Activated naive CD8-positive, alpha-beta T cell treated with anti-CD3 and anti-CD28 coated beads, Interleukin-2, amount 50 U/mL, for 24 hours (primary cell): Measurements from ENCODE around the gene WDSUB1.

Experiments used
- ATAC-seq: fragments of 150-1000 bp; cut with Tn5 transposase; one replicate; pipeline ENCODE4 v1.10.0; 2021
- DNase-seq: peaks from one replicate; pipeline ENCODE4 v3.0.0; 2021
- H3K27ac Mint-ChIP-seq: one replicate; pipeline ENCODE4 v1.8.0; 2021; ENCODE audit warnings: mild to moderate bottlenecking, mixed read lengths
- H3K27me3 Mint-ChIP-seq: one replicate; pipeline ENCODE4 v1.8.0; 2021; ENCODE audit warnings: mixed read lengths
- H3K36me3 Mint-ChIP-seq: one replicate; pipeline ENCODE4 v1.8.0; 2021; ENCODE audit warnings: low read depth, mixed read lengths
- H3K4me1 Mint-ChIP-seq: one replicate; pipeline ENCODE4 v1.8.0; 2021; ENCODE audit warnings: mixed read lengths
- H3K4me3 Mint-ChIP-seq: one replicate; pipeline ENCODE4 v1.8.0; 2021; ENCODE audit warnings: mild to moderate bottlenecking, moderate library complexity, mixed read lengths
- H3K9me3 Mint-ChIP-seq: one replicate; pipeline ENCODE4 v1.8.0; 2021; ENCODE audit warnings: mixed read lengths

The WDSUB1 gene

GRCh38 chr2:159283529-159283928, 3.0 kb downstream of the WDSUB1 start:
- Mint-ChIP-seq H3K27me3 (no peaks in the 10 kb centered on the region), H3K36me3 (peaks cover 5% of the 10 kb centered on the region), H3K4me1 (peaks cover 24% of the 10 kb centered on the region), H3K27ac (no peak overlapping the region), H3K9me3 (no peaks in the 10 kb centered on the region), H3K4me3 (no peak overlapping the region)
- ATAC-seq = no peak
- no peak for DNase-seq

GRCh38 chr2:159281002-159281401, 5.5 kb downstream of the WDSUB1 start:
- Mint-ChIP-seq H3K4me3 (no peak overlapping the region), H3K27me3 (no peaks in the 10 kb centered on the region), H3K36me3 (peaks cover 5% of the 10 kb centered on the region), H3K4me1 (peaks cover 18% of the 10 kb centered on the region), H3K27ac (no peak overlapping the region), H3K9me3 (no peaks in the 10 kb centered on the region)
- no peak for ATAC-seq
- DNase-seq = no peak

- Mint-ChIP-seq H3K9me3 (no peaks in the 10 kb centered on the region), H3K36me3 (peaks cover 10% of the 10 kb centered on the region), H3K27me3 (no peaks in the 10 kb centered on the region), H3K4me3 (no peak overlapping the region), H3K4me1 (peaks cover 9% of the 10 kb centered on the region), H3K27ac (no peak overlapping the region)
- ATAC-seq (no peak), DNase-seq (no peak)
These were observed 6.8 kb downstream of the WDSUB1 start for GRCh38 chr2:159279700-159280099.

GRCh38 chr2:159275111-159275510, 11.4 kb downstream of the WDSUB1 start:
- Mint-ChIP-seq H3K27ac (no peak overlapping the region), H3K36me3 (peaks cover 22% of the 10 kb centered on the region), H3K27me3 (no peaks in the 10 kb centered on the region), H3K4me1 (peaks cover 2% of the 10 kb centered on the region), H3K4me3 (no peak overlapping the region), H3K9me3 (no peaks in the 10 kb centered on the region)
- no peak for DNase-seq
- no peak for ATAC-seq

GRCh38 chr2:159272156-159272555, 14.3 kb downstream of the WDSUB1 start:
- H3K9me3 Mint-ChIP-seq = no peaks in the 10 kb centered on the region
- H3K27ac Mint-ChIP-seq = no peak overlapping the region
- H3K27me3 Mint-ChIP-seq = no peaks in the 10 kb centered on the region
- no peak for DNase-seq
- no peak for ATAC-seq
- no peak overlapping the region for H3K4me3 Mint-ChIP-seq
- H3K4me1 Mint-ChIP-seq = peaks cover 2% of the 10 kb centered on the region
- peaks cover 27% of the 10 kb centered on the region for H3K36me3 Mint-ChIP-seq

- H3K9me3 Mint-ChIP-seq = no peaks in the 10 kb centered on the region
- H3K4me3 Mint-ChIP-seq = no peak overlapping the region
- H3K36me3 Mint-ChIP-seq = peaks cover 30% of the 10 kb centered on the region
- no peak overlapping the region for H3K27ac Mint-ChIP-seq
- ATAC-seq (no peak), DNase-seq (no peak)
- H3K4me1 Mint-ChIP-seq = peaks cover 2% of the 10 kb centered on the region
- H3K27me3 Mint-ChIP-seq = no peaks in the 10 kb centered on the region
These were observed 15.6 kb downstream of the WDSUB1 start for GRCh38 chr2:159270744-159271379.

- Mint-ChIP-seq H3K36me3 (peaks cover 28% of the 10 kb centered on the region), H3K27ac (no peak overlapping the region), H3K4me3 (no peak overlapping the region), H3K27me3 (no peaks in the 10 kb centered on the region), H3K9me3 (no peaks in the 10 kb centered on the region), H3K4me1 (no peaks in the 10 kb centered on the region)
- DNase-seq (no peak), ATAC-seq (no peak)
These were observed 18.6 kb downstream of the WDSUB1 start for GRCh38 chr2:159267921-159268320.

GRCh38 chr2:159266554-159266953, 19.9 kb downstream of the WDSUB1 start:
- no peak for ATAC-seq
- H3K36me3 Mint-ChIP-seq = peaks cover 28% of the 10 kb centered on the region
- H3K4me1 Mint-ChIP-seq = no peaks in the 10 kb centered on the region
- no peak overlapping the region for H3K4me3 Mint-ChIP-seq
- H3K27me3 Mint-ChIP-seq = no peaks in the 10 kb centered on the region
- DNase-seq = no peak
- H3K27ac Mint-ChIP-seq = no peak overlapping the region
- no peaks in the 10 kb centered on the region for H3K9me3 Mint-ChIP-seq

- no peak overlapping the region for H3K27ac Mint-ChIP-seq
- no peak for ATAC-seq
- H3K9me3 Mint-ChIP-seq = no peaks in the 10 kb centered on the region
- no peaks in the 10 kb centered on the region for H3K4me1 Mint-ChIP-seq
- peaks cover 16% of the 10 kb centered on the region for H3K36me3 Mint-ChIP-seq
- H3K27me3 Mint-ChIP-seq = no peaks in the 10 kb centered on the region
- DNase-seq = no peak
- no peak overlapping the region for H3K4me3 Mint-ChIP-seq
These were observed 21.3 kb downstream of the WDSUB1 start for GRCh38 chr2:159265171-159265576.

- DNase-seq = no peak
- H3K9me3 Mint-ChIP-seq = no peaks in the 10 kb centered on the region
- H3K4me3 Mint-ChIP-seq = no peak overlapping the region
- H3K27ac Mint-ChIP-seq = no peak overlapping the region
- no peaks in the 10 kb centered on the region for H3K27me3 Mint-ChIP-seq
- peaks cover 13% of the 10 kb centered on the region for H3K36me3 Mint-ChIP-seq
- ATAC-seq = no peak
- H3K4me1 Mint-ChIP-seq = no peaks in the 10 kb centered on the region
These were observed 23.6 kb downstream of the WDSUB1 start for GRCh38 chr2:159262904-159263303.

- Mint-ChIP-seq H3K27ac (no peak overlapping the region), H3K9me3 (no peaks in the 10 kb centered on the region), H3K27me3 (no peaks in the 10 kb centered on the region), H3K4me3 (no peak overlapping the region), H3K4me1 (no peaks in the 10 kb centered on the region), H3K36me3 (peaks cover 10% of the 10 kb centered on the region)
- DNase-seq (no peak), ATAC-seq (no peak)
These were observed 24.3 kb downstream of the WDSUB1 start for GRCh38 chr2:159262226-159262625.

GRCh38 chr2:159256159-159256558, 30.3 kb downstream of the WDSUB1 start:
- DNase-seq = no peak
- ATAC-seq = no peak
- H3K27me3 Mint-ChIP-seq = no peaks in the 10 kb centered on the region
- peaks cover 15% of the 10 kb centered on the region for H3K36me3 Mint-ChIP-seq
- H3K4me1 Mint-ChIP-seq = no peaks in the 10 kb centered on the region
- H3K27ac Mint-ChIP-seq = no peak overlapping the region
- no peak overlapping the region for H3K4me3 Mint-ChIP-seq
- H3K9me3 Mint-ChIP-seq = no peaks in the 10 kb centered on the region

- ATAC-seq = no peak
- Mint-ChIP-seq H3K9me3 (no peaks in the 10 kb centered on the region), H3K27ac (no peak overlapping the region), H3K4me3 (no peak overlapping the region), H3K4me1 (peaks cover 9% of the 10 kb centered on the region), H3K27me3 (no peaks in the 10 kb centered on the region), H3K36me3 (peaks cover 15% of the 10 kb centered on the region)
- no peak for DNase-seq
These were observed 33.6 kb downstream of the WDSUB1 start for GRCh38 chr2:159252905-159253304.

GRCh38 chr2:159251296-159252173, 35.0 kb downstream of the WDSUB1 start:
- ATAC-seq = no peak
- no peak for DNase-seq
- Mint-ChIP-seq H3K27ac (no peak overlapping the region), H3K9me3 (no peaks in the 10 kb centered on the region), H3K4me3 (no peak overlapping the region), H3K36me3 (peaks cover 26% of the 10 kb centered on the region), H3K27me3 (no peaks in the 10 kb centered on the region), H3K4me1 (peaks cover 9% of the 10 kb centered on the region)

- Mint-ChIP-seq H3K4me1 (peaks cover 9% of the 10 kb centered on the region), H3K9me3 (peaks cover 4% of the 10 kb centered on the region), H3K27ac (no peak overlapping the region), H3K27me3 (no peaks in the 10 kb centered on the region), H3K36me3 (peaks cover 29% of the 10 kb centered on the region), H3K4me3 (no peak overlapping the region)
- ATAC-seq (no peak), DNase-seq (no peak)
These were observed 36.4 kb downstream of the WDSUB1 start for GRCh38 chr2:159249990-159250715.
